Right ventricle myocardium superior (tissue), 1 donor: Measurements from ENCODE around the gene NUDT6. TPM values are rescaled to one million over a fixed set of nuclear protein-coding genes. Genes with fewer than 3 reads are reported as not detected.
A peak's percentile ranks its signal among the peaks of the same experiment; 100 is the strongest.
"Not testable (repeated sequence)": the region's sequence is repeated elsewhere in the genome, so short reads cannot be mapped to it uniquely, and the experiment has no call there.

Experiments used
- ATAC-seq: fragments of 200-7000 bp; cut with Tn5 transposase; one replicate; pipeline ENCODE4 v1.9.1; 2020; ENCODE audit warnings: mild to moderate bottlenecking; ENCODE audit not compliant: poor library complexity
- DNase-seq: peaks from one replicate; pipeline ENCODE4 v3.0.0-alpha.2; 2020
- intact Hi-C: fragments of 100-400 bp; cut with DNase I; formaldehyde crosslinking; loops from one replicate; pipeline ENCODE4 v1.11.2; 2022
- total RNA-seq: library from RNA; stranded (reverse); fragmentation: NEBNext Ultra II Directional; extraction: Animal tissue kit (Norgen Biotek cat#: 25700); gene quantifications from one replicate; pipeline ENCODE4 v1.2.1, GENCODE V29; 2021
- donor health status: DM: no; HTN: yes; CAD: no; lungs with severe emphysema.

The NUDT6 gene
- total RNA-seq, 1 donor from 2014 or later = 16.1 TPM

DNA sequence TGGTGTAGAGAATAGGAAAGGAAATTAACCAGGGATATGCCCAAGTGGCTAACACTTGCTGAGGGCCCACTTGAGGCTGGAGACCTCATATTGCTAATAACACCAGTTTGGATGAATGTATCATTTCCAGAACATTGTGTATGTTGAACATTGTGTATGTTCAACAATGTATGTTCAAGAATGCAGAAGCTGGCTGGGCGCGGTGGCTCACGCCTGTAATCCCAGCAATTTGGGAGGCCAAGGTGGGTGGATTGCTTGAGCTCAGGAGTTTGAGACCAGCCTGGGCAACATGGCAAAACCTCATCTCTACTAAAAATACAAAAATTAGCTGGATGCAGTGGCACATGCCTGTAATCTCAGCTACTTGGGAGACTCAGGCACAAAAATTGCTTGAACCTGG, 72.6 kb downstream of the NUDT6 start:
- DNase-seq, ATAC-seq, intact Hi-C loops: not testable (repeated sequence)

DNA sequence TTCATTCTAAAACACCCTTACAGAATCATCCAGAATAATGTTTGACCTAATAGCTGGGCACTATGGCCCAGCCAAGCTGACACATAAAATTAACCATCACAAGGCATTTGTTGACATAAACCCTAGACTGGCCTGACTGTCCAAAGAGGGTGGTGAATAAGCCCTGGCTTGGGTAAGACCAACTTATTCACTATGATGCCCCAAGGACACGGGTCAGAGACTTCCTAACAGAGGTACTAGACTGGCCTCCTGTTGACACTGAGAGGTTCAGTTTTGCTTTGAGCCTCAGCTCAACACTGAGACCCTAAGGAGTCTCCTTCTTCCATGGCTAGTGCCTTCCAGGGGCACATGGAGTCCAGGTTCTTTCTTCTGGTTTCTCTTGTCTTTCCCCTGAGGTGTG, 74.5 kb downstream of the NUDT6 start:
- DNase-seq (no peak), ATAC-seq (no peak)
- intact Hi-C loops = no loop called here

DNA sequence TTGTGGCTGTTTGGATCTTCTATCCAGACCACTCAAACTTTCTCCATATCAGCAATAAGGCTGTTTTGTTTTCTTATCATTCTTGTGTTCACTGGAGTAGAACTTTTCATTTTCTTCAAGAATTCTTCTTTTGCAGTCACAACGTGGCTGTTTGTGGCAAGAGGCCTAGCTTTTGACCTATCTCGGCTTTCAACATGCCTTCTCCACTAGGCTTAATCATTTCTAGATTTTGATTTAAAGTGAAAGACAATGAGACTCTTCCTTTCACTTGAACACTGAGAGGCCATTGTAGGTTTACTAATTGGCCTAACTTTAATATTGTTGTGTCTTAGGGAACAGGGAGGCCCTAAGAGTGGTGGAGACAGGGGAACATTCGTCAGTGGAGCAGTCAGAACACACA, 76.6 kb downstream of the NUDT6 start:
- intact Hi-C loops = no loop called here
- ATAC-seq = no peak
- DNase-seq = no peak

DNA sequence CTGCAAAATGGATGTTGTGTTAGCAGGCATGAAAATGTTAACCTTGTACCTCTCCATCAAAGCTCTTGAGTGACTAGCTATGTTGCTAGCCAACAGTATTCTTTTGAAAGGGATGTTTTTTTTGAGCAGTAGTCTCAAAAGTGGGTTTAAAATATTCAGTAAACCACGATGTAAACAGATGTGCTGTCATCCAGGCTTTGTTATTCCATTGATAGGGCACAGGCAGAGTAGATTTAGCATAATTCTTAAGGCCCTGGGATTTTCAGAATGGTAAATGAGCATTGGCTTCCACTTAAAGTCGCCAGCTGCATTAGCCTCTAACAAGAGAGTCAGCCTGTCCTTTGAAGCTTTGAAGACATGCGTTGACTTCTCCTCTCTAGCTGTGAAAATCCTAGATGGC, 77.3 kb downstream of the NUDT6 start:
- intact Hi-C loops = no loop called here
- ATAC-seq (no peak), DNase-seq (no peak)

DNA sequence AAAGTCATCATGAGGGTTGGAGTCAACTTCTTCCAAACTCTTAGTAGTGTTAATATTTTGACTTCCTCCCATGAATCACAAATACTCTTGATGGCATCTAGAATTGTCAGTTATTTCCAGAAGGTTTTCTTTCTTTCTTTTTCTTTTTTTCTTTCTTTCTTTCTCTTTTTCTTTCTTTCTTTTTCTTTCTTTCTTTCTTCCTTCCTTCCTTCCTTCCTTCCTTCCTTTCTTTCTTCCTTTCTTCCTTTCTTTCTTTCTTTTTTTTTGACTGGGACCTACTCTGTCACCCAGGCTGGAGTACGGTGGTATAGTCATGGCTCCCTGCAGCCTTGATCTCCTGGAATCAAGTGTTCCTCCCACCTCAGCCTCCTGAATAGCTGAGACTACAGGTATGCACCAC, 78.0 kb downstream of the NUDT6 start:
- ATAC-seq, intact Hi-C loops, DNase-seq: not testable (repeated sequence)

DNA sequence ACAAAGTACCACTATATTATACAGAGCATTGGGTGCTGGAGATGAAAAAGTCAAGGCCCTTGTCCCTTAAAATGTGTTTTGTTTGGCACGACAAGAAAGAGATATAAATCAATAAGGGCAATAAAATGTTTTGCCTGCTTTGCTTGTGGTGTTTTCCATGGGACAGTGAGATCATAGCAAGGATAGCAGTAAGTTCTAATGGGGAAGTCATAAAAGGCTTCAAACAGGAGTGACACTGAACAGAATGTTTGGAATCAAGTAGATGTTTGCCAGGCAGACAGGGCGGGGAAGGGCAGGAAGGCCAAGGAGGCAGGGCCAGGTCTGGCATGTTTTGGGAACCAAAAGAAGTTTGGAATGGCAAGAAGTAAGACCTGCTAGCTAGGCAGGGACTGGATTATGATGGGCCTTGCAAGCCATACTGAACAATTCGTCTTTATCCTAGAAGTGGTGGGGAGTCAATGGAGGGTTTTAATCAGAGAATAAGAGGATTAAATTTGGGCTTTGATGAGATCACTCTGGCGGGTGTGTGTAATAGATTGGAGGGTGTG, 79.3 kb downstream of the NUDT6 start:
- DNase-seq (no peak), ATAC-seq (peak; percentile 61)
- intact Hi-C loops = no loop called here

Other genes with a start within 250 kb of the NUDT6 start
- 4.9 TPM for gene BBS12, start 189.9 kb downstream of the NUDT6 start, total RNA-seq
- 4.9 TPM for gene FGF2, start 95.8 kb downstream of the NUDT6 start, total RNA-seq